ENCODE results near the gene MPDU1.

Gene MPDU1

GRCh38 chr17:7553356-7553755 is 30.3 kb upstream of the MPDU1 start:
- Mint-ChIP-seq H3K27me3 (ENCODE audit: low read depth, poor library complexity) (peaks cover 30% of the 10 kb centered on the region), H3K27ac (no peak overlapping the region), H3K4me3 (no peak overlapping the region), H3K9me3 (no peaks in the 10 kb centered on the region), H3K36me3 (ENCODE audit: low read depth) (no peaks in the 10 kb centered on the region), H3K4me1 (peaks cover 46% of the 10 kb centered on the region)
- no peak for DNase-seq
- TF ChIP-seq, protein P1, sequence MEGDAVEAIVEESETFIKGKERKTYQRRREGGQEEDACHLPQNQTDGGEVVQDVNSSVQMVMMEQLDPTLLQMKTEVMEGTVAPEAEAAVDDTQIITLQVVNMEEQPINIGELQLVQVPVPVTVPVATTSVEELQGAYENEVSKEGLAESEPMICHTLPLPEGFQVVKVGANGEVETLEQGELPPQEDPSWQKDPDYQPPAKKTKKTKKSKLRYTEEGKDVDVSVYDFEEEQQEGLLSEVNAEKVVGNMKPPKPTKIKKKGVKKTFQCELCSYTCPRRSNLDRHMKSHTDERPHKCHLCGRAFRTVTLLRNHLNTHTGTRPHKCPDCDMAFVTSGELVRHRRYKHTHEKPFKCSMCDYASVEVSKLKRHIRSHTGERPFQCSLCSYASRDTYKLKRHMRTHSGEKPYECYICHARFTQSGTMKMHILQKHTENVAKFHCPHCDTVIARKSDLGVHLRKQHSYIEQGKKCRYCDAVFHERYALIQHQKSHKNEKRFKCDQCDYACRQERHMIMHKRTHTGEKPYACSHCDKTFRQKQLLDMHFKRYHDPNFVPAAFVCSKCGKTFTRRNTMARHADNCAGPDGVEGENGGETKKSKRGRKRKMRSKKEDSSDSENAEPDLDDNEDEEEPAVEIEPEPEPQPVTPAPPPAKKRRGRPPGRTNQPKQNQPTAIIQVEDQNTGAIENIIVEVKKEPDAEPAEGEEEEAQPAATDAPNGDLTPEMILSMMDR (IDR thresholded peaks at IDR 0.05): no peak

- Mint-ChIP-seq H3K36me3 (ENCODE audit: low read depth) (no peaks in the 10 kb centered on the region), H3K4me3 (no peak overlapping the region), H3K9me3 (no peaks in the 10 kb centered on the region), H3K27me3 (ENCODE audit: low read depth, poor library complexity) (peaks cover 37% of the 10 kb centered on the region), H3K4me1 (peaks cover 53% of the 10 kb centered on the region), H3K27ac (no peak overlapping the region)
- no peak for DNase-seq
- TF ChIP-seq, protein P1 (IDR thresholded peaks at IDR 0.05): no peak
These were observed 28.2 kb upstream of the MPDU1 start for GRCh38 chr17:7555320-7555948.

DNA sequence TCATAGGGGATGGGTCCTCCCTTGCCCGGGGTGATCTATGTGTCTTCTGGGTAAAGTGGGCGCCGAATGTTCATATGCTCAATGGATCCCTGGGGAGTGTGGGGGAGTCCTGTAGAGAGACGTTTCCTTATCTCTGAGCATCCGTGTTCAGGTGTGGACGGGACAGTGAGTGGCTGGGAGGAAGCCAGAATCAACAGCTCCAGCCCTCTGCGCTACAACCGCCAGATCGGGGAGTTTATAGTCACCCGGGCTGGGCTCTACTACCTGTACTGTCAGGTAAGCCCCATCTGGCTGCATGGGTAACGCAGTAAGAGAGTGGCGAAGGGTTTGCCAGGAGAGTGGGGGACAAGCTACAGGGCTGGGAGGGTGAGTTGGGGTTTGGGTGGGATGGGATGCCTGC is 27.0 kb upstream of the MPDU1 start:
- Mint-ChIP-seq H3K27ac (no peak overlapping the region), H3K9me3 (no peaks in the 10 kb centered on the region)
- TF ChIP-seq, protein P1 (IDR thresholded peaks at IDR 0.05): no peak

GRCh38 chr17:7557147-7557764 is 26.4 kb upstream of the MPDU1 start:
- Mint-ChIP-seq H3K4me3 (no peak overlapping the region), H3K9me3 (no peaks in the 10 kb centered on the region), H3K27ac (no peak overlapping the region), H3K4me1 (peaks cover 52% of the 10 kb centered on the region), H3K36me3 (ENCODE audit: low read depth) (no peaks in the 10 kb centered on the region), H3K27me3 (ENCODE audit: low read depth, poor library complexity) (peaks cover 37% of the 10 kb centered on the region)
- TF ChIP-seq, protein P1 (IDR thresholded peaks at IDR 0.05): no peak
- DNase-seq: no peak

More for the DNA sequence above, 27.0 kb upstream of the MPDU1 start:
- Mint-ChIP-seq H3K27me3 (ENCODE audit: low read depth, poor library complexity) (peaks cover 37% of the 10 kb centered on the region), H3K4me1 (peaks cover 52% of the 10 kb centered on the region), H3K36me3 (ENCODE audit: low read depth) (no peaks in the 10 kb centered on the region), H3K4me3 (no peak overlapping the region)
- no peak for DNase-seq

GRCh38 chr17:7557775-7558543 is 25.7 kb upstream of the MPDU1 start:
- peak; percentile 47 for DNase-seq
- Mint-ChIP-seq H3K4me3 (peak overlapping the region; percentile 48), H3K9me3 (no peaks in the 10 kb centered on the region), H3K36me3 (ENCODE audit: low read depth) (peaks cover 5% of the 10 kb centered on the region), H3K27me3 (ENCODE audit: low read depth, poor library complexity) (peaks cover 32% of the 10 kb centered on the region), H3K27ac (peak overlapping the region; percentile 66), H3K4me1 (peaks cover 58% of the 10 kb centered on the region)
- TF ChIP-seq, protein P1 (IDR thresholded peaks at IDR 0.05): no peak
